ENCODE data around the gene PIMREG.
A peak's percentile ranks its signal among the peaks of the same experiment; 100 is the strongest.

Gene PIMREG, protein sequence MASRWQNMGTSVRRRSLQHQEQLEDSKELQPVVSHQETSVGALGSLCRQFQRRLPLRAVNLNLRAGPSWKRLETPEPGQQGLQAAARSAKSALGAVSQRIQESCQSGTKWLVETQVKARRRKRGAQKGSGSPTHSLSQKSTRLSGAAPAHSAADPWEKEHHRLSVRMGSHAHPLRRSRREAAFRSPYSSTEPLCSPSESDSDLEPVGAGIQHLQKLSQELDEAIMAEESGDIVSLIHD

DNA sequence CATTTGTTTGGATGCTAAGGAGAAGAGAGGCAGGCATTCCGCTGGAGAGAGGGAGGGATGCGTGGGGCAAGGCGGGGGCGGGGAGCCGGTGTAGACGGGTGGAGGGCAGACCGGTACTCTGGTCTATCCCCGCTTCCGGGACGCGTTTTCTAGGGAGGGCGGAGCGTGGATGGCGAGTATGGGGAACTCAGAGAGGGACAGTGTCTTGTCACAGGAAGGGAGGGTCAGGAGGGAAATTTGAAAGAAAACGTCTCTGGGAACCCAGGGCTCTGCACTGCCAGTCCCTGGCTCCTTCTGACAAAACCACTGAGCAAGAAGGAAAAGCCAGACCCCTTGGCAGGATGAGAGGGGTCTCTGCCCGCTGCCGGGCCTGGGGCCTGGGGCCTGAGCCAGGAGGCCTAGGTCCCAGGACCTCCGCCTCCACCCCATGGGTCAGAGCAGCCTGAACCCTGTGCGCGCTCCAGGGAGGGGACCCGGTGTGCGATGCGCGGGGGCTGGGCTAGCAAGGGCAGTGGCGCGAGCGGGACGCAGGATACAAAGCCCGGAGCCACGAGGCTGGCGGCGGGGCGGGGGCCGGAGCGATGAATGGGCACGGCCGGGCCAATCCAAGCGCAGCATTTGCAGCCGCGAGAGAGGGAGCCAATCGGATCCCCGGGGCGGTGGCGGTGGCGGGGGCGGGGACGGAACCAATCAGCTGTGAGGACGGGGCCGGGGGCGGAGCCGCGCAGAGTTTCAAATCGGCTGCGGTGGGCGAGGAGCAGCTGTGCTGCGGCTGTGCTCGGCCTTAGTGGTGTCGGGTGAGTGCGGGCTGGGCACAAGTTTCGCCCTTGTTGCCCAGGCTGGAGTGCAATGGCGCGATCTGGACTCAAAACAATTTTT lies at the start of gene PIMREG:
PIMREG (plus strand) TSS at position 764 of the 879 bp plus-strand sequence. CDS start 656 bp downstream, outside the sequence.
- DNase-seq (ENCODE audit: low spot score): peak; percentile 93

- DNase-seq (ENCODE audit: low spot score): no peak
Measured at GRCh38 chr17:6398955-6399354, 45.3 kb upstream of the PIMREG start.

- no peak for DNase-seq (ENCODE audit: low spot score)
Measured at GRCh38 chr17:6402258-6402657, 42.0 kb upstream of the PIMREG start.

GRCh38 chr17:6408276-6408675 lies 36.0 kb upstream of the PIMREG start:
- no peak for DNase-seq (ENCODE audit: low spot score)

DNA sequence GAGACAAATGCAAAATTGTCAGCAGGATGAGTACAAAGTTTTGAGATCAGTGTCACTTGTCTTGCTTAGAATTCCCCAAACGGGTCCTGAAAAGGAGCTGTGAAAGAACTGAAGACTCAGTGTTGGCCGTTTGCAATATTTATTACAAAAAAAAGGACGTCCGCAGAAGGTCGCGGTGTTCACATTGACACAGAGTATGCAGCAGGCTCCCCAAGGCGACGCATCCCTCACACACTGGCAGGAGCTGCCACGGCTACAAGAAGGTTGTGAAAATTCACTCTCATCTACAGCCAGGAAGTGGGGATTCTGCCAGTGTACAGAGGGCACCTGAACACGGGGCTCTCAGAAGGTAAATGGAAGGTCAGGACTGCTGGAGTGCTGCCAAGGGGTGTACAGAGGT lies 35.5 kb upstream of the PIMREG start:
- DNase-seq (ENCODE audit: low spot score): no peak

- peak; percentile 40 for DNase-seq (ENCODE audit: low spot score)
Measured at GRCh38 chr17:6413065-6413464, 31.2 kb upstream of the PIMREG start.

GRCh38 chr17:6415616-6416015 lies 28.6 kb upstream of the PIMREG start:
- DNase-seq (ENCODE audit: low spot score): no peak

DNA sequence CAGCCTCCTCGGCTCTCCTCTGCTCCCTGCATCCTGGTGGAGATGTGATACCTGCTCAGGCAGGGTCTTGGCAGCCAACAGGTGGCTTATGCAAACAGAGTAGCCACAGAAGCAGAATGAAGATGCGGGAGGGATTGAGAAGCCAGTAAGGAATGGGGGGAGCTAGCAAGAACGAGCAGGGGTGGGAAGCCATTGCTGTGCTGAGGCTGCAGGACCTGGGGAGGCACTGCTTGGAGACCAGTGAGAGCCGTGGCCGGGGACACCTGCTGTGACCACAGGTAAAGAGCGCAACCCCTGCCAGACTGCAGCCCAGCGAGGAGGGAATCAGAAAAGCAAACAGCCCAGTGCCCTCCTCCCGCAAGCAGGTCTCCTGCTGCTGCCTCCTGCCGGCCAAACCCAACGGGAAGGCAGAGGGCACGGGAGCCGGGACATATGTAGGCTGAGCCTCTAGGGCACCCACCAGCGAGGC lies 24.0 kb upstream of the PIMREG start:
- DNase-seq (ENCODE audit: low spot score): no peak

DNA sequence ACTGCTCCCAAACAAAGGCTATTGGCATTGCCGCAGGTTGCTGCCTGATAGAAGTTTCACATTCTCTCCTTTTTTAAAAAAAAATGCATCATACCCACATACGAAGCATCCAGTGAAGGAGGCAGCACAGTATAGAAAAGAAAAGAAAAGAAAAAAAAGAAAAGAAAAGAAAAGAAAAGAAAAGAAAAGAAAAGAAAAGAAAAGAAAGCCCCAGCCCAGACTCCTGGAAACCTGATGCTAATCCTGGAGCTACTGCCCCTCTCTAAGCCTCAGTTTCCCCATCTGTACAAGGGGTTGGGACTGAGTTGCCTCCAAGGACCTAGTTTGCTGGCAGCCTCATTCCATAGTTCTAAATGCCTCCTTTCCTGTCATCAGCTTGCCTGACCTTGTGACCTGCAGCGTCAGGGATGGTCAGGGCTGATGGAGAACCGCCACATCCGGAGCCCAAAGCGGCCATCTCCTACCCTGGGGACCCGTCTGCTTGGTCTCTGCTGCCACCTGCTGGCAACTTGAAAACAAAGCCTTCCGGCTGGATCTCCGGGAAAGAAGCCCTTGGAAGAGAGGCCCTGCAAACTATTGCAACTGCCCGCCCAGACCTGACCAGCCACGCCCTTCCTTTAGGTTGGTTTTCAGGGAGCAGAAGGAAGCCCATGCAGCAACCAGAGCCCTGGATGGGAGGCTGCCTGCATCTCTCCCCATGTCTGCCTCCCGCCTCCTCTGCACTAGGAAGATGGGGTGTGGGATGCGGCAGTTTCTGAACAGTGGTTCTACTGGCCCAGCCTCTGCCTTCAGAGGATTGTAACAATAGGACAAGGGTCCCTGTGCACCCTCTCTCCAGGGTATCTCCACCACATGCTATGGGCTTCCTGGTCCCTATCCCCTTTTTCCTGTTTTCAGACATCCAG lies 22.3 kb upstream of the PIMREG start:
- peak; percentile 75 for DNase-seq (ENCODE audit: low spot score)

- no peak for DNase-seq (ENCODE audit: low spot score)
Measured at GRCh38 chr17:6422654-6423241, 21.5 kb upstream of the PIMREG start.

DNA sequence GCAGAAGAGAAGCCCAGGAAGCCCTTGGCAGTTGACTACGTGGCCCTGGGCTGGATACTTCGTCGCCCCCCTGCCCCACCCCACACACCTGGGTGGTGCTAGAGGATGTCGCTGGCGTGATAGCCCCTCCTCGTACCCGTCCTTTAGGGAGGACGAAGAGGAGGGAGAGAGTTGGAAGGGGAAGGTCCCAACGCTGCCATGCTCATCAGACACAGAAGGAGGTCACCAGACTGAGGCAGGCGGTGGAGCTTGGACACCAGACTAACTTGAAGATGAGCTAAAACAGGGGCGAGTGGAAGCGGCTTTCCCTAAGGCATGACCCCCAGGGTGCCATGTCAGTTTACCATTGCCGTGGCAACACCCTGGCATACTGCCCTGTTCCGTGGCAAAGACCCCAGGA lies 20.3 kb upstream of the PIMREG start:
- DNase-seq (ENCODE audit: low spot score): no peak

DNA sequence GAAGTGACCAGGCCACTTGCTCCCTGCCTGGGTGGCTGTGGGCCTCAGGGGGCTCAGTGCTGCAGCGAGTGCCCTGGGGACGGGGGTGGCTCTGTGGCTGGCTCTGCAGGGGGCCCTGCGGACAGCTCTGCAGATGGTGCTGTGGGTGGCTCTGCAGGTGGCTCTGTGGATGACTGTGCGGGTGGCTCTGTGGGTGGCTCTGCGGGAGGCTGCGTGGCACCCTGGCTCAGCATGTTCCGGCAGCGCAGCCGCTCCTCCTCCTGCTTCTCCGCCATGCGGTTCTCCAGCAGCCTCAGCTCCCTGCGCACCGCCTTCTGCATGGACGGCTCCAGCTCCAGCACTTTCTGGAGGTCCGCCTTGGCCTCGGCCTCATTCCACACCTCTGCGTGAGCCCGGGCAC lies 18.8 kb upstream of the PIMREG start:
- DNase-seq (ENCODE audit: low spot score): no peak

DNA sequence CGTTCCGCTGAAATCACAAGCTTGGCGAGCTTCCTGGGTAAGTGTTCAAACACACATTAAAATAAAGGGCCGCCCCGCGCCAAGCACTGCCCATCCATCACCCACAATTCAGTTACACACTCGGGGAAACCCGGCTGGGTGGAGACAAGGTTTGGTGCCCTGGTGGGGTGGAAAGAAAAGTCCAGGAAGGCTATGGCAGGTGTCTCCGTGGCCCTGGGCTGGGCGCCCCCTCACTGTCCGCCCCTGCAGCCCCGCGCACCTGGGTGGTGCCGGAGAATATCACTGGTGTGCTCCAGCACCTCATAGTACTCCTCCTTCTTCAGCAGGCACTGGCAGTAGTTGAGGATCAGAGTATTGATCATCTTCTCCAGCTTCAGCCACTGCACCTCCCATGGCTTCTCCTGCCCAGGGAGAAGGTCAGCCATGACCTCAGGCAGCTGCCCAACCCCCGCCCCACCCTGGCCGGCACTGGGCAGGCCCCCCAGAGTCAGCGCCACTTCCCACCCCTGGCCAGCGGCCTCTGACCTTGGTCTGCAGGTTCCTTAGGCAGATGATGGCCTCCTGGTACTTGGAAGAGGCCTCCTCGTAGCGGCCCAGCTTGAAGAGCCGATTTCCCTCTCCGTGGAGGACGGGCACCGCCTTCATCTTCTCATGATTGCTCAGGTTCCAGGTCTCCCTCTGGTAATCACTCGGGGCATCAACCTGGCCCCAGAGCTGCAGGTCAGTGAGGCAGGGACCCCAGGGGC lies 17.7 kb upstream of the PIMREG start:
- DNase-seq (ENCODE audit: low spot score): no peak

GRCh38 chr17:6427279-6427781 lies 16.9 kb upstream of the PIMREG start:
- peak; percentile 66 for DNase-seq (ENCODE audit: low spot score)

DNA sequence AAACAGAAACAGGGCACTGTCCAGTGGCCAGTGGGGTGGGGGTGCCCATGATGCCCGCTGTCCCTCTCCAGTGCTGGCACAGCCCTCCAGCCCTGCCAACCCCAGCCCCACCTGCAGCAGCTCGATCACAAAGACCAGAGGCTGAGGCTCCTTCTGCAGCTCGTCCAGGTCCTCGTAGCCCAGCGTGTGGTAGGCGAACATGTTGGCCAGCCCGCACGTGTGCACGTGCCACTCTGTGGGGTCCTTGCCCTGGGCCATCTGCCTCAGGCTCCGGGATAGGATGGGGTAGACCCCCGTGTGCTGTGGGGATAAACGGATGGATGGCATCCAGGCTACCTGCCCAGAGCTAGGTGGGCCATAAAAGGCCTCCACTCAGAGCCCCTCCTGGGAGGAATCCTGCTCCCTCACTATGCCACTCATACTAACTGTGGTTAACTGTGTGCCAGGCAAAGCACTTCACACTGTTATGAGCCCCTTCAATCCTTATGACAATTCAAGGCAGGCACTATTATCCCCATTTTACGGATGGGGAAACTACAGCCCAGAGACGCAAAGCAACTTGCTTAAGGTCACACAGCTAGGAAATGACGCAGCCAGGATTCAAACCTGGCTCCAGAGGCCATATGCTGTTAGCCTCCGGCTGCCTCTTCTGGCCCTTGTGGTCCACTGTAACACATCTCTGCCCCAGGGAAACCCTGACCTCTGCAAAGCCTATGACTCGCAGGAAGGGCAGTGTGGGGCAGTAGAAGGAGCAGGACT lies 15.9 kb upstream of the PIMREG start:
- no peak for DNase-seq (ENCODE audit: low spot score)

- no peak for DNase-seq (ENCODE audit: low spot score)
Measured at GRCh38 chr17:6429266-6429665, 15.0 kb upstream of the PIMREG start.

- DNase-seq (ENCODE audit: low spot score): no peak
Measured at GRCh38 chr17:6430769-6431168, 13.5 kb upstream of the PIMREG start.

GRCh38 chr17:6435051-6435450 lies 9.2 kb upstream of the PIMREG start, which contains the start of gene AIPL1:
AIPL1 (minus strand) TSS chr17:6435121; CDS start chr17:6435104, 17 bp downstream.
- DNase-seq (ENCODE audit: low spot score): no peak

- DNase-seq (ENCODE audit: low spot score): peak; percentile 58
Measured at GRCh38 chr17:6435968-6436367, 8.3 kb upstream of the PIMREG start.

- DNase-seq (ENCODE audit: low spot score): no peak
Measured at GRCh38 chr17:6437466-6437865, 6.8 kb upstream of the PIMREG start.
